IPS DF 19.7 (cell line): ENCODE results near the gene TUBB3.
"Not testable (repeated sequence)": the region's sequence is repeated elsewhere in the genome, so short reads cannot be mapped to it uniquely, and the experiment has no call there.

Source experiments
- DNase-seq: peaks from one replicate; pipeline ENCODE4 v3.0.0-alpha.2; 2013; ENCODE audit warnings: low read depth, low spot score

Gene TUBB3

DNA sequence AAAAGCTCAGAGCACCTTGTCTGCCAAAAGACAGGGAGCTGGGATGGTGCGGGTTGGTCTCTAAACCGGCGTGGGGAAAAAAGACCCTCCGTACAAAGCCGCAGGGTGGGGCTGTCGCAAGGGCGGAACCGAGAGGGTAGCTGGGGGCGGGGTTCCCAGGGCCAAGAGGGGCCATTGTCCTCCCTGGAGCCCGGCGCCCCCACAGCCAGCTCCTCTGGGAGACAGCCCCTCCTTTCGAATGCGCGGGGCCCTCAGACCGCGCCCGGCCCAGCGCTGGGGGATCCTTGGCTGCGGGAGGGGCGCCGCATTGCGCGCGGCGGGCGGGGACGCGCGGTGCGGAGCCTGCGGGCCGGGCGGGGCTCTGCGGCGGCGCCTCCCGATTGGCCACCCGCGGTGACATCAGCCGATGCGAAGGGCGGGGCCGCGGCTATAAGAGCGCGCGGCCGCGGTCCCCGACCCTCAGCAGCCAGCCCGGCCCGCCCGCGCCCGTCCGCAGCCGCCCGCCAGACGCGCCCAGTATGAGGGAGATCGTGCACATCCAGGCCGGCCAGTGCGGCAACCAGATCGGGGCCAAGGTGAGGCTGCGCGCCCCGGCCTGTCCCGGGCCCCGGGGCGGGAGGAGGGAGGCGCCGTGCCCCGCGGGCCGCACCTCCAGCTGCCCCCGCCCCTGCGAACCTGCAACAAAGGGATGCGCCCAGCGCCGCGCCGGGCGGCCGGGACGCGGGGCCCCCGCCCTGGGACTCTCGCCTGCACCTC lies at the start of gene TUBB3:
Gene TUBB3, plus strand, starts transcription at position 459 of the 756 bp plus-strand sequence. Its CDS starts 60 bp downstream, at position 519.
- no peak for DNase-seq

- no peak for DNase-seq
These were observed 49.0 kb upstream of the TUBB3 start for GRCh38 chr16:89873972-89874689.

DNA sequence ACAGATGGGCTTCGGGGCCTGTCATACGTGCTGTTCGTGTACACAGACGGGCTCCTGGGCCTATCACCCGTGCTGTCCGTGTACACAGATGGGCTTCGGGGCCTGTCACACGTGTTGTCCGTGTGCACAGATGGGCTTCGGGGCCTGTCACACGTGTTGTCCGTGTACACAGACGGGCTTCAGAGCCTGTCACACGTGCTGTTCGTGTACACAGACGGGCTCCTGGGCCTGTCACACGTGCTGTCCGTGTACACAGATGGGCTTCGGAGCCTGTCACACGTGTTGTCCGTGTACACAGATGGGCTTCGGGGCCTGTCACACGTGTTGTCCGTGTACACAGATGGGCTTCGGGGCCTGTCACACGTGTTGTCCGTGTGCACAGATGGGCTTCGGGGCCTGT lies 44.0 kb upstream of the TUBB3 start:
- not testable (repeated sequence) for DNase-seq

- no peak for DNase-seq
These were observed 42.4 kb upstream of the TUBB3 start for GRCh38 chr16:89880477-89881367.

DNA sequence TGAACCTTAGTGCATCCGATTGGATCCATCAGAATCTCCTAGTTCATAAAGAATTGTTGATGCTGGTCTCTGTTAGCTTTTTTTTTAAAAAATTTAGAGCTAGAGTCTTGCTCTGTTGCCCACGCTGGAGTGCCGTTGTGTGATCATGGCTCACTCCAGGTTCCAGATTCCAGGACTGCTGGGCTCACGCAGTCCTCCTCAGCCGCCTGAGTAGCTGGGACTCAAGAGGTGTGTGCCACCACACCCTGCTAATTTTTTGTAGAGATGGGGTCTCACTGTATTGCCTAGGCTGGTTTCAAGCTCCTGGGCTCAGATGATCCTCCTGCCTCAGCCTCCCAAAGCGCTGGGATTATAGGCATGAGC lies 41.8 kb upstream of the TUBB3 start:
- no peak for DNase-seq

DNA sequence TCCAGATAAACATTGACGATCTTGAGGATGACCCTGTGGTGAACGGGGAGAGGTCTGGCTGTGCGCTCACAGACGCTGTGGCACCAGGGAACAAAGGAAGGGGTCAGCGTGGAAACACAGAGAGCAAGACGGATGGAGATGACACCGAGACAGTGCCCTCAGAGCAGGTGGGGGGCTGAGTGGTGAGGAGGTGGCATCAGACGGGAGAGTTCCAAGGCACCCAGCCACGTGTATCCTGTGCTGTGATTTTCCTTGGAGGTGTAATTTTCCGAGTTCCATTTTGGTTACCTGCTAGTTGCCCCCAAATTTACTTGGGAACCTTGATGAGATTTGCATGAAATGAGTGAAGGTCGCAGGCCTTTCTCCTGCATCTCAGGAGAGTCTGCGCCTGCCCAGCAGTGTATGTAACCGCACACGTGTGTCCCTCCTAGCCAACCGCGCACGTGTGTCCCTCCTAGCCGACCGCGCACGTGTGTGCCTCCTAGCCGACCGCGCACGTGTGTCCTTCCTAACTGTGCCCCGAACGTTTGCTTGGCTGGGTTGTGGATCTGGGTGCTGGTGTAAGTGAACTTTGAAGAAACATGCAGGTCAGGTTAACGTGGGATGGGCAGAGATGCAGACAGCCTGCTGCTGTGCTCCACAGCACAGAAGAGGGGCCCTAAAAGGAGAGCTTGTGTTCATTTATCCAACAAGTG lies 39.6 kb upstream of the TUBB3 start:
- DNase-seq, result no peak

DNA sequence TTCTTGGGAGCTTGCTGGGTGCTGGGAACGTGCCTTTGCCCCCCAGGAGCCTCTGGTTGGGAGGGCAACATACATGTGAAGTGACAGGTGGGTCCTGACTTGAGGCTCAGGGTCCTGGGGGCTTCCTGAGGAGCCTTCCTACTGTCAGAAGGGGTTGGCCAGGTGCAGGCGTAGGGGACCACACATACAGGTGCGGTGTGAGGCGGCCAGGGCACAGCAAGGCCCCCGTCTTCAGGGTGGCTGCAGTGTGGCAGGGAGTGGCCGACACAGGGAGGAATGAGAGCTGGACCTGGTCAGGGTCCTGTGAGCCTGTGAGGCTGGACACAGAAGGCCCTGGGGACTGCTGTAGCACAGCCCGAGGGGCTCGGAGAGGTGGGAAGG lies 39.1 kb upstream of the TUBB3 start:
- DNase-seq, result no peak

DNA sequence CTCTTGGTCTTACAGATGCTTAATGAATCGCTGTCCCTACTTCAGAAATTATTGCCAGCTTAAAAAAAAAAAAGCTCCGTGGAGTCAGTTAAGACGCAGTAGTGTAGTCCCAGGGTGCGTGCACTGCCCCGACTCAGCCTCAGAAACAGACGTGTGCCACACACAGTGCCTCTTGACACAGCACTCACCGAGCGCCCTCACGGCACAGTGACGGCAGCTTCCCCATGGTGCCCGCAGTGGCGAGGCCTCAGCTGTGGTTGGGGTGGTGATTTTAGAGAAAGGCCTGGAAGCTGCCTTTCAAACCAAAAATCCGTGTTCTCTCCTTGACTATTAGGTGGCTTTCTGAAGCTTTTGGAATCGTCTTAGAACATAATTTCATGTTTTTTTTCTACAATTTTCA lies 35.9 kb upstream of the TUBB3 start:
- no peak for DNase-seq

GRCh38 chr16:89890200-89890599 lies 32.9 kb upstream of the TUBB3 start:
- no peak for DNase-seq

DNA sequence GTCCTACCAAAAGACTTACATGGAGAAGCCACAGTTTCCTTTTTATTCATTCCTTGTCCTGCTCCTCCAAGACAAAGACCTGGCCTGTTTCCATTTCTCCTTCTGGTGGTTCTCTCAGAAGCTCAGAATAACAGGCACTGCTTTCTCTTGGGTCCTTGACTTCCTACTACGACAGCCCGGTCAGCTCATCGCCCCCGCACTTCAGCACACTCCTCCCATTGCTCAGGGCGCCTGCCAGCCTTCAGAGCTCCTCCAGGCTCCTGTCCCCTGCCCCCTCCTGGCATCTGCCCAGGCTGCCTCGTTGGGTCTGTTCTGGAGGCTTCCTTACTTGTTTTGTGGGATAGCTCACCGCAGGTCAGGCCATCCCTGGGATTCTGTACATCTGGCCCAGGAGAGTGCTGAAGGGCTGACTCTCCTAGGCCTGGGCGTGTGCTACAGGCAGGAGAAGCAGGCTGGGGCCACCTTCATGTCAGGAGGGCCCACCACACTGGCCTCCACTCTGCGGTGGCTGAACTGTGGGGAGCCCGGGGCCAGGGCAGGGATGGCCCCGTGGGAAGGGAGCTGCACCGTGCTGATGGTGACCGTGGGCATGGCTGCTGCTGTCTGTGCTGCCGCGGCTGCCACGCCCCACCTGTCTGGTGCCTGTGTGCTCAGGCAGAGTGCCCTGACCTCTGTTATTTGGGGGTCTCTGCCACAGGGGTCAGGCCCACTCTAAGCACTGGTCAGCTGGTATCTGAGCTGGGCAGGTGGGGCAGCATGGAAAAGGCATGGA lies 32.1 kb upstream of the TUBB3 start:
- no peak for DNase-seq

- DNase-seq, result no peak
These were observed 31.0 kb upstream of the TUBB3 start for GRCh38 chr16:89892055-89892630.

DNA sequence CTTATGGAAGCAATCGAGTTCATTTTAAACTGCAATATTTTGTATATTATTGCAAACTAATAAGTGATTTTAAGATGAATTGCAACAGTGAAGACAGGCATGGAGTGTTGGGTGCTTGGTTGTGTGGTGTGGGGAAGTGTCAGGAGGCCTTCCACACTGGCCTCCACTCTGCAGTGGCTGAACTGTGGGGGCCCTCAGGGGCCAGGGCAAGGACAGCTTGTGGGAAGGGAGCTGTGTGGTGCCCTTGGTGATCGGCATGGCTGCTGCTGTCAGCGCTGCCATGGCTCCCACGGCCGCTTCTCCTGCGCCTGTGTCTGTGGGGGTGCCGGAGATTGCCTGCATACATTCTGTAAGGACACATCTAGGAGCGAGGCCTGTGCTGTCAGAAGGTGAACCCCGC lies 30.5 kb upstream of the TUBB3 start:
- no peak for DNase-seq

DNA sequence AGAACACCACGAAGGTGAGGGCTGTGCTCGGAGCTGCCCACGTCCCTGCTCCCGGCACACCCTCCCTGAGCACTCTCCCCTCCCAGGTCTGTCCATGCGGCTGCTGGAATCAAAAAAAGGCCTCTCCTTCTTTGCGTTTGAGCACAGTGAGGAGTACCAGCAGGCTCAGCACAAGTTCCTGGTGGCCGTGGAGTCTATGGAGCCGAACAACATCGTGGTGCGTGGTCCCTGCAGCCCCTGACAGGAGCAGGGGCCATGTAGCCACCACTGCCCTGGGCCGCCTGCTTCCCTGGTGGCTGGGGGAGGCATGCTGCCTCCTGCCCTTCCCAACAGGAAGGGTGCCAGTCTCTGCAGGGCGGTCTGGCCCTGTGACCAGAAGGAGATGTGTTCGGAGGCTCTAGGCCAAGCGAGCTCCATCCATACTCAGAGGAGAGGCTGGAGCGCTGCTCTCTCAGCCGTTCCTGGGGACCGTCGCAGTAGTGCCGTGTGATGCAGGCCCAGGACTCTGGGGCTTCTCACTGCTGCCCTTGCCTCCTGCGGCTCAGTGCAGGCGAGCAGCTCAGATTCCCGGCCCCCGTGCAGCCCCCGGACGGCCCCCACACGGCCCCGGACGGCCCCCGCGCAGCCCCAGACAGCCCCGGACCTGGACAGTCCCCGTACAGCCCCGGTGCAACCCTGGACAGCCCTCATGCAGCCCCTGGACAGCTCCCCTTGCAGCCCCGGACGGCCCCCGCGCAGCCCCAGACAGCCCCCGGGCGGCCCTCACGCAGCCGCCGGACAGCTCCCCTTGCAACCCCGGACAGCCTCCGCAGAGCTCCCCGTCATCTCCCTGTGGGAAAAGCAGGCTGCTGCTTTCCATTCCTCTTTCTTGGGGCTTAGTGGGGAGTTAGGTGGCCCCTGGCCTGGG lies 29.2 kb upstream of the TUBB3 start:
- DNase-seq, result no peak

GRCh38 chr16:89895482-89896250 lies 27.5 kb upstream of the TUBB3 start:
- no peak for DNase-seq

GRCh38 chr16:89897204-89897603 lies 25.9 kb upstream of the TUBB3 start:
- DNase-seq, result no peak

- DNase-seq, result no peak
These were observed 24.8 kb upstream of the TUBB3 start for GRCh38 chr16:89898201-89898967.

DNA sequence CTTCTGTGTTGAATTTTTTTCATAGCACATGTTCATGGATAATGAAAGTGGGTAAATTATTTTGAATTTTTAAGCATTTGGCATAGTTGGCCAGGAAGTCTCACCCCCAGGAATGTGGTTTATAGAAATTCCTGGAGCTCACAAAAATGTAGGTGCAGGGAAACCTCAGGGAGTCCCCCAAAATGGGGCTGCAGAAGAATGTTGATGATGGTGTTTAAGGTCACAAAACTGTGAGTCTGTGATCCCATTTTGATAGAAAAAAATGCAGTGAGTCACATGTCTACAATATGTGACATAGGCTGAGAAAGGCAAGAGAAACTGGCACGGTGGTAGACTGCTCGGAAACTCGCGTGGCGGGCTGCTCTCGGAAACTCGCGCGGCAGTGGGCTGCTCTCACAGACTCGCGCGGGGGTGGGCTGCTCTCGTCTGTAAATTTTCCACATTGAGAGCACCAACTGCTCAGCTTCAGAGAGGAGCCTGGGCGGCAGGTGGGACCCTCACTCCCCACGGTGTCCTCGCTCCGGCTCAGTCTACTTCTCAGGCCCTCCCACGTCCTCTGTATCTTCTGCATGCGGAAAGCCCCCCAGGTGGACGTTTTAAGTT lies 23.2 kb upstream of the TUBB3 start:
- no peak for DNase-seq

- no peak for DNase-seq
These were observed 22.3 kb upstream of the TUBB3 start for GRCh38 chr16:89900885-89901284.
